K562 (cell line): ENCODE data around the gene IFRD1. TPM values are rescaled to one million over a fixed set of nuclear protein-coding genes. Genes with fewer than 3 reads are reported as not detected.

Source experiments
- ATAC-seq: fragments of 200-7000 bp; cut with Tn5 transposase; 3 replicates; pipeline ENCODE4 v1.9.1; 2020; ENCODE audit warnings: moderate library complexity
- BruUV-seq: library from RNA; stranded (reverse); fragments of 400-500 nt; replicated peaks from 2 replicates; lab custom pipeline; 2021; lab: Mats Ljungman, UMichigan
- CTCF ChIA-PET: fragments of 300-600 bp; formaldehyde crosslinking; extraction: SDS; loops from one replicate; lab custom pipeline; 2021; ENCODE audit warnings: low intra/inter-chr PET ratio; lab: Yijun Ruan, JAX
- POLR2A ChIA-PET: fragments of 300-600, 350-650 bp; sonication (Branson Sonifier 250); formaldehyde crosslinking; extraction: SDS; loops from one replicate; lab custom pipeline; 2021; ENCODE audit warnings: antibody characterized with exemption, inconsistent platforms; lab: Yijun Ruan, JAX
- DNase-seq, 4 experiments: peaks; one replicate each; pipeline versions ENCODE4 v3.0.0 to v3.0.0-alpha.2; 2011 to 2018; ENCODE audit warnings: low spot score in 3 of 4, mixed read lengths in 3 of 4; ENCODE audit errors: extremely low read depth in 1 of 4
- FAIRE-seq: peaks from 2 replicates; lab custom pipeline; 2011; peaks lifted over from hg19 to GRCh38; lab: Jason Lieb, UNC
- H2AFZ ChIP-seq: 2 replicates; pipeline ENCODE4 v1.6.0; 2011; ENCODE audit warnings: low read depth, low read length, control low read depth, inconsistent platforms
- H3K27ac ChIP-seq: fragments of 200-600 bp; 3 replicates; pipeline ENCODE4 v1.8.0; 2011; ENCODE audit warnings: low read depth, mild to moderate bottlenecking, control low read depth, inconsistent platforms, low read length, moderate library complexity, mixed read lengths; ENCODE audit errors: extremely low read depth
- H3K27me3 ChIP-seq, 2 experiments: fragments of 300-600 bp in 1 of 2; 2 replicates in 1 of 2; 3 replicates in 1 of 2; pipeline versions ENCODE4 v1.6.0 to v1.8.0; 2011; ENCODE audit warnings: inconsistent platforms in 2 of 2, low read length in 2 of 2, mild to moderate bottlenecking in 1 of 2, mixed read lengths in 1 of 2, moderate library complexity in 1 of 2; ENCODE audit not compliant: control insufficient read depth in 2 of 2, insufficient read depth in 2 of 2
- H3K36me3 ChIP-seq: fragments of 300-600 bp; 3 replicates; pipeline ENCODE4 v1.8.0; 2011; ENCODE audit warnings: mild to moderate bottlenecking, low read length, inconsistent platforms; ENCODE audit not compliant: control insufficient read depth, insufficient read depth
- H3K4me1 ChIP-seq, 2 experiments: fragments of 200-600 bp in 1 of 2; replicated peaks in 1 of 2; 2 replicates in 1 of 2; 3 replicates in 1 of 2; pipeline versions ENCODE4 v1.5.1 to v1.8.0; 2011; ENCODE audit warnings: inconsistent platforms in 2 of 2, low read length in 2 of 2, mild to moderate bottlenecking in 1 of 2, mixed read lengths in 1 of 2, moderate library complexity in 1 of 2; ENCODE audit not compliant: control insufficient read depth in 2 of 2, insufficient read depth in 2 of 2
- H3K4me2 ChIP-seq: 2 replicates; pipeline ENCODE4 v1.6.1; 2011; ENCODE audit warnings: low read length, control low read depth, inconsistent platforms, mixed read lengths; ENCODE audit not compliant: insufficient read depth
- H3K4me3 ChIP-seq: fragments of 200-600 bp; sonication (generic), shearing (Covaris generic); 2 replicates; pipeline ENCODE4 v1.5.1; 2016; ENCODE audit warnings: control low read depth, inconsistent platforms
- H3K79me2 ChIP-seq: fragments of 200-600 bp; 3 replicates; pipeline ENCODE4 v1.8.0; 2011; ENCODE audit warnings: low read length, inconsistent platforms; ENCODE audit not compliant: control insufficient read depth, insufficient read depth
- H3K9ac ChIP-seq, 2 experiments: 2 replicates each; pipeline versions ENCODE4 v1.6.0 to v1.6.1; 2011; ENCODE audit warnings: low read depth in 2 of 2, low read length in 2 of 2, control low read depth in 1 of 2, inconsistent platforms in 1 of 2, mild to moderate bottlenecking in 1 of 2, mixed read lengths in 1 of 2; ENCODE audit not compliant: insufficient read depth in 1 of 2
- H3K9me1 ChIP-seq: one replicate; pipeline ENCODE4 v1.6.0; 2011; ENCODE audit warnings: inconsistent platforms, mild to moderate bottlenecking, low read length, moderate library complexity; ENCODE audit not compliant: control insufficient read depth, insufficient read depth
- H3K9me3 ChIP-seq: replicated peaks from 2 replicates; pipeline ENCODE4 v1.5.1; 2011; ENCODE audit warnings: low read depth, low read length, inconsistent platforms; ENCODE audit not compliant: control insufficient read depth, insufficient read depth
- H4K20me1 ChIP-seq: replicated peaks from 2 replicates; pipeline ENCODE4 v1.6.1; 2011; ENCODE audit warnings: low read length, inconsistent platforms, mixed read lengths; ENCODE audit not compliant: control insufficient read depth, insufficient read depth
- DACH1 ChIP-seq: fragments of 450-650 bp; IDR thresholded peaks from 2 replicates; pipeline ENCODE4 v1.6.1; 2018; ENCODE audit not compliant: partially characterized antibody
- FOXJ2 ChIP-seq: fragments of 200-800 bp; sonication (Bioruptor generic); IDR thresholded peaks from 2 replicates; pipeline ENCODE4 v1.6.1; 2016; ENCODE audit warnings: missing genetic modification characterization, missing compliant biosample characterization
- PHB2 ChIP-seq: fragments of 450-650 bp; IDR thresholded peaks from 2 replicates; pipeline ENCODE4 v1.6.1; 2017; ENCODE audit warnings: low read depth
- PHF8 ChIP-seq: fragments of 200-600 bp; sonication (generic); IDR thresholded peaks from 2 replicates; pipeline ENCODE4 v1.6.1; 2012; ENCODE audit warnings: mixed run types, mild to moderate bottlenecking, inconsistent platforms, low read length, moderate library complexity, borderline replicate concordance
- POLR2B ChIP-seq: fragments of 450-650 bp; IDR thresholded peaks from 2 replicates; pipeline ENCODE4 v1.6.1; 2018; ENCODE audit warnings: low read depth; ENCODE audit not compliant: partially characterized antibody
- SAFB2 ChIP-seq: fragments of 200-400 bp; formaldehyde crosslinking; IDR thresholded peaks from 2 replicates; pipeline ENCODE4 v1.6.1; 2018; ENCODE audit warnings: borderline replicate concordance, low read length, low read depth, moderate library complexity; ENCODE audit not compliant: severe bottlenecking
- SMARCB1 ChIP-seq: IDR thresholded peaks from 2 replicates; pipeline ENCODE4 v1.6.1; 2011; ENCODE audit warnings: improper control_type of control experiment, low read depth; ENCODE audit not compliant: insufficient read length
- SP1 ChIP-seq: sonication (generic); formaldehyde crosslinking; IDR thresholded peaks from 2 replicates; pipeline ENCODE4 v1.8.1; 2022; ENCODE audit warnings: mild to moderate bottlenecking, missing genetic modification reagents
- SUPT5H ChIP-seq: fragments of 450-650 bp; IDR thresholded peaks from 2 replicates; pipeline ENCODE4 v1.6.1; 2016
- TAF1 ChIP-seq: IDR thresholded peaks from 2 replicates; pipeline ENCODE4 v1.6.1; 2011; ENCODE audit warnings: mild to moderate bottlenecking, low read length, moderate library complexity; ENCODE audit not compliant: insufficient read depth, control insufficient read depth, severe bottlenecking; ENCODE audit errors: extremely low read depth
- ZNF282 ChIP-seq: sonication (generic); formaldehyde crosslinking; IDR thresholded peaks from 2 replicates; pipeline ENCODE4 v1.8.1; 2023; ENCODE audit warnings: missing genetic modification reagents
- ZNF561 ChIP-seq: fragments of 450-650 bp; formaldehyde crosslinking; conservative IDR thresholded peaks from 2 replicates; pipeline ENCODE4 v1.4.0; 2020; ENCODE audit warnings: mild to moderate bottlenecking, moderate library complexity
- WGBS: fragments of 100-300 bp; shearing (Covaris generic); methylation state at CpG from one replicate; pipeline ENCODE4 v1.1.6; 2016; ENCODE audit warnings: low coverage, mixed read lengths; ENCODE audit not compliant: insufficient coverage; ENCODE audit errors: missing lambda C conversion rate; 5-methylcytosine and 5-hydroxymethylcytosine counted together
- in situ Hi-C: fragments of 300-500 bp; cut with MboI; formaldehyde crosslinking; loops from 4 replicates; pipeline ENCODE4 v1.15.0; 2018; ENCODE audit warnings: inconsistent platforms, mixed read lengths
- intact Hi-C: fragments of 100-400 bp; cut with micrococcal nuclease; formaldehyde crosslinking; loops from 2 replicates; pipeline ENCODE4 v1.14.2; 2022
- polyA plus RNA-seq, 8 experiments: library from polyadenylated mRNA; depleted of rRNA in 4 of 8; stranded (reverse) in 5 of 8; unstranded in 3 of 8; fragments of >200 nt; fragmentation: Nextera tagmentation in 2 of 8; fragmentation: Illumina TruSeq in 1 of 8; extraction: Ambion mirVana in 2 of 8; extraction: Trizol in 1 of 8; gene quantifications; 2 replicates each; pipeline versions ENCODE4 v1.2.1 to v1.2.3, GENCODE V29; 2011 to 2014; ENCODE audit warnings: inconsistent platforms in 1 of 8, missing spikeins in 1 of 8
- total RNA-seq, 7 experiments: library from RNA; depleted of rRNA in 6 of 7; stranded (reverse); fragments of >200 nt in 6 of 7; fragmentation: Illumina TruSeq in 2 of 7; extraction: Trizol in 2 of 7; gene quantifications; 2 replicates each; pipeline versions ENCODE4 v1.2.1 to v1.2.3, GENCODE V29; 2011 to 2021; ENCODE audit warnings: low replicate concordance in 1 of 7
- TF ChIP-seq, protein P1 (sequence below): fragments of 250-450 bp; sonication (Bioruptor Pico); IDR thresholded peaks from 2 replicates; pipeline ENCODE4 v1.4.0; 2020
- TF ChIP-seq, protein P2 (sequence below), 3 experiments: fragments of 200-800 bp in 1 of 3; sonication (Bioruptor generic) in 1 of 3; sonication (generic) in 1 of 3; formaldehyde crosslinking in 1 of 3; IDR thresholded peaks; 2 replicates each; pipeline versions ENCODE4 v1.6.1 to v1.8.0; 2016 to 2022; ENCODE audit warnings: mild to moderate bottlenecking in 2 of 3, missing compliant biosample characterization in 2 of 3, missing genetic modification characterization in 2 of 3, missing genetic modification reagents in 1 of 3
- TF ChIP-seq, protein P3 (sequence below): sonication (generic); formaldehyde crosslinking; IDR thresholded peaks from 2 replicates; pipeline ENCODE4 v1.8.1; 2023; ENCODE audit warnings: mild to moderate bottlenecking, missing genetic modification reagents
- TF ChIP-seq, protein P4 (sequence below): fragments of 200-400 bp; formaldehyde crosslinking; IDR thresholded peaks from 2 replicates; pipeline ENCODE4 v1.6.1; 2017; ENCODE audit warnings: mild to moderate bottlenecking, low read depth, low read length, moderate library complexity

The IFRD1 gene
- total and polyA plus RNA-seq, 9 of the 15 experiments (the other 6 are each of a cell fraction or from before 2014, with no cell fraction given) = 27.6 to 81.8 (median 68.1) TPM

DNA sequence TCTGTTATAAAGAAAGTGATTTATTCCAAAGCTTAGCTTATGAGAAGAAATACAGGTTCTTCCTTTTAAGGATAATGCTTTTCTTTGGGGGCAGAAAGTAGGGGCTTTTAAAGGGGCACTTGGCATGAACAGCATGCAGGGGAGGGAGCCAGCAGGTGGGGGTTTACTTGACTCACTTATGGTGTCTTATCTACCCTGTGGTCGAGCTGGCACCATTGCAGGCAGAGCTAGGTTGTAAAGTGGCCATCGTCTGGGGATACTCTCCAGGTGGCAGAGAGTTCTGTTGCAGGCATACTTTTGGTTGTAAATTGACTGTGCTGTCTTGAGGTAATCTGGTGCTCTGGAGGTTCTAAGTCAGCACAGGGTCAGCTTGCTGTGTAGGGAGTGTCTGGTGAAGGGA lies 26.3 kb upstream of the IFRD1 start:
- Histone ChIP-seq H3K27me3 (no peaks in the 10 kb centered on the region), H3K9ac (no peak overlapping the region), H3K4me2 (no peak overlapping the region), H3K36me3 (no peaks in the 10 kb centered on the region), H3K9me1 (no peaks in the 10 kb centered on the region), H4K20me1 (no peaks in the 10 kb centered on the region), H3K79me2 (no peaks in the 10 kb centered on the region), H2AFZ (peak overlapping the region; percentile 86), H3K27ac (no peak overlapping the region), H3K9me3 (no peaks in the 10 kb centered on the region), H3K4me1 (peaks cover 0 to 20% of the 10 kb centered on the region in 2 experiments; a peak in 4 of 5 replicates), H3K4me3 (no peak overlapping the region)
- BruUV-seq = no TSS peak
- in situ Hi-C loops (no loop called here), intact Hi-C loops (loop anchor here (10.0 kb wide), 1 partner anchor 559 kb away; no protein-coding TSS in a partner anchor)
- WGBS = 44% methylated on average over 2 of the region's 2 CpGs
- POLR2A ChIA-PET = interaction anchor here (0.5 to 1.4 kb wide), 4 partner anchors 27 to 57 kb away, joined by 3 to 5 read pairs (median 3); partner anchors contain the start of genes IFRD1 and LSMEM1
- no peak for FAIRE-seq
- no peak for ATAC-seq
- CTCF ChIA-PET = no interaction called here
- DNase-seq = no peak
- TF ChIP-seq, protein P1, sequence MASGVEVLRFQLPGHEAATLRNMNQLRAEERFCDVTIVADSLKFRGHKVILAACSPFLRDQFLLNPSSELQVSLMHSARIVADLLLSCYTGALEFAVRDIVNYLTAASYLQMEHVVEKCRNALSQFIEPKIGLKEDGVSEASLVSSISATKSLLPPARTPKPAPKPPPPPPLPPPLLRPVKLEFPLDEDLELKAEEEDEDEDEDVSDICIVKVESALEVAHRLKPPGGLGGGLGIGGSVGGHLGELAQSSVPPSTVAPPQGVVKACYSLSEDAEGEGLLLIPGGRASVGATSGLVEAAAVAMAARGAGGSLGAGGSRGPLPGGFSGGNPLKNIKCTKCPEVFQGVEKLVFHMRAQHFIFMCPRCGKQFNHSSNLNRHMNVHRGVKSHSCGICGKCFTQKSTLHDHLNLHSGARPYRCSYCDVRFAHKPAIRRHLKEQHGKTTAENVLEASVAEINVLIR = no peak
- TF ChIP-seq, protein P2, sequence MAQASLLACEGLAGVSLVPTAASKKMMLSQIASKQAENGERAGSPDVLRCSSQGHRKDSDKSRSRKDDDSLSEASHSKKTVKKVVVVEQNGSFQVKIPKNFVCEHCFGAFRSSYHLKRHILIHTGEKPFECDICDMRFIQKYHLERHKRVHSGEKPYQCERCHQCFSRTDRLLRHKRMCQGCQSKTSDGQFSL (CRISPR knock-in tag; IDR thresholded peaks at IDR 0.05) = no peak
- TF ChIP-seq, protein P2 (tag; IDR thresholded peaks at IDR 0.05) = no peak
- TF ChIP-seq SUPT5H (no peak), SMARCB1 (no peak), PHB2 (no peak), PHF8 (no peak), POLR2B (no peak), FOXJ2 (no peak), TAF1 (no peak), SP1 (no peak), ZNF561 (CRISPR knock-in tag) (no peak), DACH1 (no peak), ZNF282 (CRISPR knock-in tag) (no peak), SAFB2 (no peak)
- TF ChIP-seq, protein P3, sequence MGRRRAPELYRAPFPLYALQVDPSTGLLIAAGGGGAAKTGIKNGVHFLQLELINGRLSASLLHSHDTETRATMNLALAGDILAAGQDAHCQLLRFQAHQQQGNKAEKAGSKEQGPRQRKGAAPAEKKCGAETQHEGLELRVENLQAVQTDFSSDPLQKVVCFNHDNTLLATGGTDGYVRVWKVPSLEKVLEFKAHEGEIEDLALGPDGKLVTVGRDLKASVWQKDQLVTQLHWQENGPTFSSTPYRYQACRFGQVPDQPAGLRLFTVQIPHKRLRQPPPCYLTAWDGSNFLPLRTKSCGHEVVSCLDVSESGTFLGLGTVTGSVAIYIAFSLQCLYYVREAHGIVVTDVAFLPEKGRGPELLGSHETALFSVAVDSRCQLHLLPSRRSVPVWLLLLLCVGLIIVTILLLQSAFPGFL = no peak
- TF ChIP-seq, protein P4, sequence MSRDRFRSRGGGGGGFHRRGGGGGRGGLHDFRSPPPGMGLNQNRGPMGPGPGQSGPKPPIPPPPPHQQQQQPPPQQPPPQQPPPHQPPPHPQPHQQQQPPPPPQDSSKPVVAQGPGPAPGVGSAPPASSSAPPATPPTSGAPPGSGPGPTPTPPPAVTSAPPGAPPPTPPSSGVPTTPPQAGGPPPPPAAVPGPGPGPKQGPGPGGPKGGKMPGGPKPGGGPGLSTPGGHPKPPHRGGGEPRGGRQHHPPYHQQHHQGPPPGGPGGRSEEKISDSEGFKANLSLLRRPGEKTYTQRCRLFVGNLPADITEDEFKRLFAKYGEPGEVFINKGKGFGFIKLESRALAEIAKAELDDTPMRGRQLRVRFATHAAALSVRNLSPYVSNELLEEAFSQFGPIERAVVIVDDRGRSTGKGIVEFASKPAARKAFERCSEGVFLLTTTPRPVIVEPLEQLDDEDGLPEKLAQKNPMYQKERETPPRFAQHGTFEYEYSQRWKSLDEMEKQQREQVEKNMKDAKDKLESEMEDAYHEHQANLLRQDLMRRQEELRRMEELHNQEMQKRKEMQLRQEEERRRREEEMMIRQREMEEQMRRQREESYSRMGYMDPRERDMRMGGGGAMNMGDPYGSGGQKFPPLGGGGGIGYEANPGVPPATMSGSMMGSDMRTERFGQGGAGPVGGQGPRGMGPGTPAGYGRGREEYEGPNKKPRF = no peak
